ENCODE data around the gene DLX3. TPM values are rescaled to one million over a fixed set of nuclear protein-coding genes. Genes with fewer than 3 reads are reported as not detected.

DLX3 gene
- total and polyA plus RNA-seq, 2 of the 8 experiments (the other 6 are each of a cell fraction or from before 2014, with no cell fraction given), result 0.15 to 0.20 TPM

DNA sequence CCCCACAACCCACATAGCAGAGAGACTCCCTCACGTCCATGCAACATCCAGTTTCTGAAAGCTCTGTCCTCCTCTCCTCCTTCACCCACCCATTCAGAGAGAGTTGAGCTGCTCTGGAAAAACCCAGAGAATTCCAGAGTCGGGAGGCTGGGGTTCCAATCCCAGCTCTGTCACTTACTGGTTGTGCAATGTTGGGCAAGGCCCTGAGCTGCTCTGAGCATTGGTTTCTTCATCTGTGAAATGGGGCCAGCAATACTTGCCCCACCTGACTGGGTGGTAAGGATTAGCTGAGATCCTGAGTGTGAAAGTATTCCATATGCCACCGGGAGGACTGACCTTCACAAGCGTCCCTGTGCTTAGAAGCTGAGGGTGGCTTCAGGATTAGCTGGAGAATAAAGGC lies 38.2 kb downstream of the DLX3 start (continued):
- TF ChIP-seq, protein P1, sequence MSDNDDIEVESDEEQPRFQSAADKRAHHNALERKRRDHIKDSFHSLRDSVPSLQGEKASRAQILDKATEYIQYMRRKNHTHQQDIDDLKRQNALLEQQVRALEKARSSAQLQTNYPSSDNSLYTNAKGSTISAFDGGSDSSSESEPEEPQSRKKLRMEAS (IDR thresholded peaks at IDR 0.05), result no peak
- TF ChIP-seq HDAC6 (IDR thresholded peaks at IDR 0.05; ENCODE audit: low read depth, low read length) (no peak), POLR2AphosphoS5 (IDR thresholded peaks at IDR 0.05; ENCODE audit: low read depth, low read length) (no peak)
